ENCODE measurements around the gene KRT13.

GRCh38 chr17:41498276-41498675, 7.1 kb downstream of the KRT13 start:
- TF ChIP-seq CTCF (IDR thresholded peaks at IDR 0.05; ENCODE audit: low read depth, low read length, missing input control) (no peak), YY1 (IDR thresholded peaks at IDR 0.05) (no peak), ZBTB33 (IDR thresholded peaks at IDR 0.05) (no peak), RAD21 (IDR thresholded peaks at IDR 0.05) (no peak), JUND (IDR thresholded peaks at IDR 0.05) (no peak), REST (IDR thresholded peaks at IDR 0.05) (no peak), NR2F2 (IDR thresholded peaks at IDR 0.05) (no peak), GABPA (IDR thresholded peaks at IDR 0.05 in 1 of 2, conservative IDR thresholded peaks at IDR 0.05 in 1 of 2) (no peak), MAX (IDR thresholded peaks at IDR 0.05) (no peak), FOXA1 (IDR thresholded peaks at IDR 0.05) (no peak), TAF1 (conservative IDR thresholded peaks at IDR 0.05) (no peak), SP1 (IDR thresholded peaks at IDR 0.05) (no peak), EGR1 (IDR thresholded peaks at IDR 0.05; ENCODE audit: low read depth in 2 of 2) (no peak)
